ENCODE measurements around the gene RNASEH2C. TPM values are rescaled to one million over a fixed set of nuclear protein-coding genes. Genes with fewer than 3 reads are reported as not detected.
"Not testable (repeated sequence)": the region's sequence is repeated elsewhere in the genome, so short reads cannot be mapped to it uniquely, and the experiment has no call there.

Gene RNASEH2C
- total RNA-seq, 1 experiment from 2014 or later: 57.7 TPM

- H2BK5ac ChIP-seq (ENCODE audit: insufficient read length, low read length): not testable (repeated sequence)
Observed at GRCh38 chr11:65762169-65762568, 41.6 kb upstream of the RNASEH2C start.

More at GRCh38 chr11:65762169-65762568, 41.6 kb upstream of the RNASEH2C start:
- not testable (repeated sequence) for H3K27ac Mint-ChIP-seq; H2BK20ac ChIP-seq (ENCODE audit: low read depth, low read length, poor library complexity, severe bottlenecking); H3K4me1 ChIP-seq (ENCODE audit: insufficient read depth, low read length); H3K4ac ChIP-seq (ENCODE audit: low read depth, low read length); H3K18ac ChIP-seq (ENCODE audit: insufficient read length, low read depth, low read length); H3K4me3 Mint-ChIP-seq; H3K27me3 ChIP-seq (ENCODE audit: insufficient read depth, low read length); H3K79me1 ChIP-seq (ENCODE audit: insufficient read depth, low read depth, low read length, poor library complexity, severe bottlenecking); H3K56ac ChIP-seq (ENCODE audit: insufficient read length, low read depth, low read length); H4K5ac ChIP-seq (ENCODE audit: insufficient read length, low read depth, low read length); H3K4me2 ChIP-seq (ENCODE audit: insufficient read depth, insufficient read length, low read length); H2AK5ac ChIP-seq (ENCODE audit: insufficient read length, low read length); H4K20me1 ChIP-seq (ENCODE audit: control insufficient read depth, insufficient read depth, insufficient read length); H3K4me1 Mint-ChIP-seq; H3K23ac ChIP-seq (ENCODE audit: insufficient read length, low read depth, low read length); H3K23me2 ChIP-seq (ENCODE audit: insufficient read length, low read depth, low read length, poor library complexity, severe bottlenecking); H4K91ac ChIP-seq (ENCODE audit: insufficient read length, low read depth, low read length); H2BK12ac ChIP-seq (ENCODE audit: insufficient read length, low read depth, low read length); H3K27ac ChIP-seq (ENCODE audit: insufficient read length, low read depth, low read length); H3K79me2 ChIP-seq (ENCODE audit: insufficient read depth, low read length); H3K36me3 Mint-ChIP-seq (ENCODE audit: insufficient read depth in 1 of 3, low read depth in 3 of 3); H2BK15ac ChIP-seq (ENCODE audit: low read depth, low read length); DNase-seq; H3K9ac ChIP-seq (ENCODE audit: extremely low read depth, insufficient read length, low read length); H3K14ac ChIP-seq (ENCODE audit: insufficient read depth, low read length); H3T11ph ChIP-seq (ENCODE audit: low read length); H2BK120ac ChIP-seq (ENCODE audit: low read depth, low read length, poor library complexity, severe bottlenecking); H3K9me3 ChIP-seq (ENCODE audit: control insufficient read depth, low read depth, low read length); H2AFZ ChIP-seq (ENCODE audit: low read length); H4K8ac ChIP-seq (replicated peaks; ENCODE audit: insufficient read length, low read depth, low read length)
- Mint-ChIP-seq H3K9me3 (peaks cover 15 to 30% of the 10 kb centered on the region in 2 experiments), H3K27me3 (ENCODE audit: low read depth) (peaks cover 24% of the 10 kb centered on the region)
- no CpG with 5 or more reads among the region's 5 CpGs for WGBS (ENCODE audit: extremely low coverage, insufficient read length, low lambda C conversion rate)
